GM12892 (cell line): ENCODE measurements around the gene COL6A3.

Experiments used
- POLR2A ChIP-seq: IDR thresholded peaks from 2 replicates; pipeline ENCODE4 v1.6.1; 2011; ENCODE audit warnings: low read depth, low read length, control low read depth
- POLR2AphosphoS5 ChIP-seq: IDR thresholded peaks from 2 replicates; pipeline ENCODE4 v1.6.1; 2011; ENCODE audit warnings: low read depth, low read length, control low read depth

DNA sequence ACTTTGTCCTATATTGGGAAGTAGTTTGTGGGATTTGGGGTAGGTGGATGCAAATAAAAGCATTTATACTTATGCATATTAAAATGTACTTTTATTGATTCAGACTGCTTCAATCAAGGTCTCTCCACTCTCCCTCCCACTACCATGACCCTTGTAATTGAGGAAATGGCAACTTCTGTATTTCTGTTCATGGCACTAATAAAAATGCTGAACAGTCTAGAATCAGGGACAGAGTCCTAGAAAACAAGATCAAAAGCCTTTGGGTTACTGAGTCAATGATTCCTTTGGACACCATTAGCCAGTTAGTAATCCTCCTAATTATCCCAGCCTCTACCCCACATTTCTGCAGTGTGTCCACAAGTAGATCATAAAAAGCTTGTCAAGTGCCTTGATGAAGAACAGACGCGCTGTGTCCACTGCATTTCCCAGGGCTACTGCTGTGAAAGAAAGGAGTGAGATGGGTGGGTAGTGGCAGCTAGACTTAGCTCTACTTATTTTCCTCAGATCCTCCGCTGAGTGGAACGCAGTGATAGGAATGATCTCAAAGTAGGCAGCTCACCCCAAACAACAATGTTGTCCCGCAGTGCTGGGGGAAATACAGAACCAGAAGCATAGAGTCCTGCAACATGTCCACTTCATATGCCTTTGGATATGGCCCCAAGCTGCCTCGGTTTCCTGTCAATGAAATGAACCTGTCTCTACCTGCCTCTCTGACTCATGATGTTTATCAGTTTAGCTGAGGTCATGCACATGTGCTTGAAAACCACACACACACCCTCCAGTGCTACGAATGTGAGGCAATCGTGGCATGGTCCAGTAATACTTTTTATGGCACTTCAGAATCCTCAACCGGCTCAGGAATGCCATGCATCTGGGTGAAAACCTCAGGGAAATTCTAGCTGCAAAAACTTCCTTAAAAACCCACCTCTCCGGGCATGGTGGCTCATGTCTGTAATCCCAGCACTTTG lies 115.5 kb downstream of the COL6A3 start:
- TF ChIP-seq POLR2AphosphoS5: no peak
- TF ChIP-seq POLR2A: no peak
